ENCODE results near the gene NCOR2.

GRCh38 chr12:124567673-124568373, 411 bp upstream of the NCOR2 start:
- TF ChIP-seq CTCF (conservative IDR thresholded peaks at IDR 0.05 in 1 of 2, IDR thresholded peaks at IDR 0.05 in 1 of 2; ENCODE audit: extremely low read depth in 1 of 2, insufficient read depth in 1 of 2, low read depth in 1 of 2, low read length in 2 of 2) (no peak), EZH2 (IDR thresholded peaks at IDR 0.05; ENCODE audit: borderline replicate concordance, low read length) (no peak)

Measured in mammary epithelial cell (primary cell).